Suppressor macrophage treated with lipopolysaccharide for 1 hour (primary cell): ENCODE measurements around the gene CTH.
"Not testable (repeated sequence)": the region's sequence is repeated elsewhere in the genome, so short reads cannot be mapped to it uniquely, and the experiment has no call there.

Experiments used
- DNase-seq, 3 donors: peaks; one replicate each; pipeline ENCODE4 v3.0.0-alpha.2; 2020 to 2022

CTH gene

GRCh38 chr1:70459496-70460225 lies 48.6 kb downstream of the CTH start:
- peak in 1 of 3 donors; percentile 9 for DNase-seq

GRCh38 chr1:70460740-70461713 lies 50.0 kb downstream of the CTH start:
- not testable (repeated sequence) for DNase-seq

GRCh38 chr1:70462611-70463010 lies 51.5 kb downstream of the CTH start:
- DNase-seq = no peak

- DNase-seq = no peak
Measured at GRCh38 chr1:70465911-70466310, 54.8 kb downstream of the CTH start.

GRCh38 chr1:70467531-70467930 lies 56.5 kb downstream of the CTH start:
- DNase-seq = no peak

GRCh38 chr1:70468180-70468579 lies 57.1 kb downstream of the CTH start:
- DNase-seq = no peak

- DNase-seq = not testable (repeated sequence)
Measured at GRCh38 chr1:70469184-70469583, 58.1 kb downstream of the CTH start.

GRCh38 chr1:70475023-70475422 lies 64.0 kb downstream of the CTH start:
- DNase-seq = no peak

GRCh38 chr1:70477090-70477489 lies 66.0 kb downstream of the CTH start:
- no peak for DNase-seq

- not testable (repeated sequence) for DNase-seq
Measured at GRCh38 chr1:70477905-70478304, 66.8 kb downstream of the CTH start.

- DNase-seq = no peak
Measured at GRCh38 chr1:70483342-70483741, 72.3 kb downstream of the CTH start.

GRCh38 chr1:70485624-70486023 lies 74.6 kb downstream of the CTH start:
- no peak for DNase-seq

GRCh38 chr1:70486676-70487458 lies 75.8 kb downstream of the CTH start:
- DNase-seq = no peak

- DNase-seq = no peak
Measured at GRCh38 chr1:70487459-70487815, 76.4 kb downstream of the CTH start.

- peak; percentile 44 to 47 (median 47) for DNase-seq
Measured at GRCh38 chr1:70487910-70488665, 77.0 kb downstream of the CTH start.
